Measurements from ENCODE around the gene EXT2. TPM values are rescaled to one million over a fixed set of nuclear protein-coding genes. Genes with fewer than 3 reads are reported as not detected.
A peak's percentile ranks its signal among the peaks of the same experiment; 100 is the strongest.

Gene EXT2
- total RNA-seq, 1 experiment from 2014 or later = 39.1 TPM

DNA sequence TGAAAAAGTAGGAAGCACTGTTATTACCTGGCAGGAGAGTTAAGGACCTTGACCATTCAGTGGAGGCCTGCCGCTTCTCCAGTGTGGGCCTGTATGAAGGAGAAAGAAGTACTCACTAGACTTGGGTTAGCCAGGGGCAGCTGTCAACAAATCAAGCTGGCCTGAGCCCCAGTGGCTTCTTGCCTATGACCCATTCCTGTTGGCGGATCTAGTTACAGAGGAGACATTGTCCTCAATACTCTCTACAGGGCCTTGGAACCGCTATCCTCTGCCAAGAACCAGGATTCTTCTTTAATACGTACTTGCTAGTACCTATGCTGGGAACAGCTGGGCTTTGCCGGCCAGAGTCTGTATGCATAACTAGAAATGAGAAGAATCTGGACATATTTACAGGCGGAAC, 146.4 kb downstream of the EXT2 start:
- Mint-ChIP-seq H3K27me3 (ENCODE audit: low read depth) (no peaks in the 10 kb centered on the region), H3K9me3 (peaks cover 3% of the 10 kb centered on the region; the same call in 1 of the 2 replicates), H3K4me1 (peaks cover 40% of the 10 kb centered on the region), H3K36me3 (peaks cover 6% of the 10 kb centered on the region), H3K4me3 (no peak overlapping the region), H3K27ac (0 out of 2 replicates have a peak overlapping the region, but pooled peaks have one; percentile 31)
- CTCF ChIA-PET = no interaction called here
- TF ChIP-seq, protein P1, sequence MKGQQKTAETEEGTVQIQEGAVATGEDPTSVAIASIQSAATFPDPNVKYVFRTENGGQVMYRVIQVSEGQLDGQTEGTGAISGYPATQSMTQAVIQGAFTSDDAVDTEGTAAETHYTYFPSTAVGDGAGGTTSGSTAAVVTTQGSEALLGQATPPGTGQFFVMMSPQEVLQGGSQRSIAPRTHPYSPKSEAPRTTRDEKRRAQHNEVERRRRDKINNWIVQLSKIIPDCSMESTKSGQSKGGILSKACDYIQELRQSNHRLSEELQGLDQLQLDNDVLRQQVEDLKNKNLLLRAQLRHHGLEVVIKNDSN (CRISPR knock-in tag; IDR thresholded peaks at IDR 0.05) = no peak
- TF ChIP-seq, protein P2, sequence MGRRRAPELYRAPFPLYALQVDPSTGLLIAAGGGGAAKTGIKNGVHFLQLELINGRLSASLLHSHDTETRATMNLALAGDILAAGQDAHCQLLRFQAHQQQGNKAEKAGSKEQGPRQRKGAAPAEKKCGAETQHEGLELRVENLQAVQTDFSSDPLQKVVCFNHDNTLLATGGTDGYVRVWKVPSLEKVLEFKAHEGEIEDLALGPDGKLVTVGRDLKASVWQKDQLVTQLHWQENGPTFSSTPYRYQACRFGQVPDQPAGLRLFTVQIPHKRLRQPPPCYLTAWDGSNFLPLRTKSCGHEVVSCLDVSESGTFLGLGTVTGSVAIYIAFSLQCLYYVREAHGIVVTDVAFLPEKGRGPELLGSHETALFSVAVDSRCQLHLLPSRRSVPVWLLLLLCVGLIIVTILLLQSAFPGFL (CRISPR knock-in tag; IDR thresholded peaks at IDR 0.05; ENCODE audit: borderline replicate concordance) = no peak
- TF ChIP-seq ZNF138 (CRISPR knock-in tag; conservative IDR thresholded peaks at IDR 0.05) (no peak), SMAD3 (CRISPR knock-in tag; IDR thresholded peaks at IDR 0.05; ENCODE audit: borderline replicate concordance) (no peak), ZNF121 (CRISPR knock-in tag; IDR thresholded peaks at IDR 0.05) (no peak), JUN (CRISPR knock-in tag; IDR thresholded peaks at IDR 0.05) (no peak), GRHL2 (CRISPR knock-in tag; IDR thresholded peaks at IDR 0.05; ENCODE audit: insufficient replicate concordance, severe bottlenecking) (no peak), NR3C1 (CRISPR knock-in tag; conservative IDR thresholded peaks at IDR 0.05; ENCODE audit: low read depth) (no peak), TCF7 (CRISPR knock-in tag; IDR thresholded peaks at IDR 0.05; ENCODE audit: low read depth) (no peak), ZNF263 (CRISPR knock-in tag; IDR thresholded peaks at IDR 0.05; ENCODE audit: low read depth) (no peak), ZNF219 (CRISPR knock-in tag; IDR thresholded peaks at IDR 0.05; ENCODE audit: borderline replicate concordance) (no peak), ELF4 (CRISPR knock-in tag; IDR thresholded peaks at IDR 0.05; ENCODE audit: low read depth) (no peak), FOXK1 (CRISPR knock-in tag; IDR thresholded peaks at IDR 0.05) (no peak), TEAD4 (CRISPR knock-in tag; IDR thresholded peaks at IDR 0.05) (no peak), PRRX2 (CRISPR knock-in tag; IDR thresholded peaks at IDR 0.05) (no peak), RELA (CRISPR knock-in tag; IDR thresholded peaks at IDR 0.05; ENCODE audit: borderline replicate concordance) (no peak), HMGA2 (CRISPR knock-in tag; IDR thresholded peaks at IDR 0.05) (no peak)
- TF ChIP-seq, protein P3, sequence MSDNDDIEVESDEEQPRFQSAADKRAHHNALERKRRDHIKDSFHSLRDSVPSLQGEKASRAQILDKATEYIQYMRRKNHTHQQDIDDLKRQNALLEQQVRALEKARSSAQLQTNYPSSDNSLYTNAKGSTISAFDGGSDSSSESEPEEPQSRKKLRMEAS (CRISPR knock-in tag; IDR thresholded peaks at IDR 0.05) = no peak
- TF ChIP-seq, protein P4, sequence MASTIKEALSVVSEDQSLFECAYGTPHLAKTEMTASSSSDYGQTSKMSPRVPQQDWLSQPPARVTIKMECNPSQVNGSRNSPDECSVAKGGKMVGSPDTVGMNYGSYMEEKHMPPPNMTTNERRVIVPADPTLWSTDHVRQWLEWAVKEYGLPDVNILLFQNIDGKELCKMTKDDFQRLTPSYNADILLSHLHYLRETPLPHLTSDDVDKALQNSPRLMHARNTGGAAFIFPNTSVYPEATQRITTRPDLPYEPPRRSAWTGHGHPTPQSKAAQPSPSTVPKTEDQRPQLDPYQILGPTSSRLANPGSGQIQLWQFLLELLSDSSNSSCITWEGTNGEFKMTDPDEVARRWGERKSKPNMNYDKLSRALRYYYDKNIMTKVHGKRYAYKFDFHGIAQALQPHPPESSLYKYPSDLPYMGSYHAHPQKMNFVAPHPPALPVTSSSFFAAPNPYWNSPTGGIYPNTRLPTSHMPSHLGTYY (CRISPR knock-in tag; IDR thresholded peaks at IDR 0.05) = no peak
- ATAC-seq (no peak), DNase-seq (ENCODE audit: low spot score) (no peak)
- POLR2A ChIA-PET = no interaction called here

DNA sequence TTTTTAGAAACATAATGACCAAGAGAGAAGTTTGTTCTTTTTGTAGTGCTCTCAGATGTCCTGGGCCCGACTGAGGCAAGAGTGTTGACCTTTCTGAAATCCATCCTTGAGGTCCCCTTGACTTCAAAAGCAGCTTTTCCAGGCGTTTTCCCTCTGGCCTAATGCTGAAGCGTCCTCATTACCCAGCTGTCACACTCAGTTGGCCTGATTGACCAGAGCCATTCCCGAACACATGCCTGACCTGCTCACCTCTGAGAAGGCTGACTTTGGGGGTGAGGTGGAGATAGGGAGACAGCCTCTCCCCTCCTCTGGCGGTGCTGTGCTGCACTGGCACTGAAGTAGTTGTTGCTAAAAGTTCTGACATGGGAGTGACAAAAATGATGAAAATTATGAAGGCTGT, 147.6 kb downstream of the EXT2 start:
- peak overlapping the region; percentile 13; the same call in 1 of the 2 replicates for H3K27ac Mint-ChIP-seq
- no peaks in the 10 kb centered on the region for H3K27me3 Mint-ChIP-seq (ENCODE audit: low read depth)
- H3K36me3 Mint-ChIP-seq = peaks cover 3% of the 10 kb centered on the region; the same call in 1 of the 2 replicates
- TF ChIP-seq, protein P5, sequence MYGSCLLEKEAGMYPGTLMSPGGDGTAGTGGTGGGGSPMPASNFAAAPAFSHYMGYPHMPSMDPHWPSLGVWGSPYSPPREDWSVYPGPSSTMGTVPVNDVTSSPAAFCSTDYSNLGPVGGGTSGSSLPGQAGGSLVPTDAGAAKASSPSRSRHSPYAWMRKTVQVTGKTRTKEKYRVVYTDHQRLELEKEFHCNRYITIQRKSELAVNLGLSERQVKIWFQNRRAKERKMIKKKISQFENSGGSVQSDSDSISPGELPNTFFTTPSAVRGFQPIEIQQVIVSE (CRISPR knock-in tag; IDR thresholded peaks at IDR 0.05; ENCODE audit: borderline replicate concordance) = no peak
- TF ChIP-seq, protein P6, sequence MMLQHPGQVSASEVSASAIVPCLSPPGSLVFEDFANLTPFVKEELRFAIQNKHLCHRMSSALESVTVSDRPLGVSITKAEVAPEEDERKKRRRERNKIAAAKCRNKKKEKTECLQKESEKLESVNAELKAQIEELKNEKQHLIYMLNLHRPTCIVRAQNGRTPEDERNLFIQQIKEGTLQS (CRISPR knock-in tag; conservative IDR thresholded peaks at IDR 0.05) = no peak
- TF ChIP-seq MYBL2 (CRISPR knock-in tag; IDR thresholded peaks at IDR 0.05) = no peak
- TF ChIP-seq, protein P7, sequence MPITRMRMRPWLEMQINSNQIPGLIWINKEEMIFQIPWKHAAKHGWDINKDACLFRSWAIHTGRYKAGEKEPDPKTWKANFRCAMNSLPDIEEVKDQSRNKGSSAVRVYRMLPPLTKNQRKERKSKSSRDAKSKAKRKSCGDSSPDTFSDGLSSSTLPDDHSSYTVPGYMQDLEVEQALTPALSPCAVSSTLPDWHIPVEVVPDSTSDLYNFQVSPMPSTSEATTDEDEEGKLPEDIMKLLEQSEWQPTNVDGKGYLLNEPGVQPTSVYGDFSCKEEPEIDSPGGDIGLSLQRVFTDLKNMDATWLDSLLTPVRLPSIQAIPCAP (CRISPR knock-in tag; IDR thresholded peaks at IDR 0.05) = no peak
- peaks cover 40% of the 10 kb centered on the region for H3K4me1 Mint-ChIP-seq
- no peak for DNase-seq (ENCODE audit: low spot score)
- H3K4me3 Mint-ChIP-seq = no peak overlapping the region
- H3K9me3 Mint-ChIP-seq = no peaks in the 10 kb centered on the region
- POLR2A ChIA-PET = interaction anchor here (1.0 kb wide), 2 partner anchors 21 to 106 kb away, joined by 3 to 4 read pairs; no protein-coding TSS in a partner anchor
- ATAC-seq = peak; percentile 33
- CTCF ChIA-PET = interaction anchor here (0.5 to 1.4 kb wide), 4 partner anchors 65 to 178 kb away, joined by 3 to 9 read pairs (median 3); no protein-coding TSS in a partner anchor

All from WTC11 (cell line).